ENCODE results near the gene PCNX3. TPM values are rescaled to one million over a fixed set of nuclear protein-coding genes. Genes with fewer than 3 reads are reported as not detected.

PCNX3 gene
- polyA plus RNA-seq, 3 donors = 0.58 to 36.4 (median 1.7) TPM

DNA sequence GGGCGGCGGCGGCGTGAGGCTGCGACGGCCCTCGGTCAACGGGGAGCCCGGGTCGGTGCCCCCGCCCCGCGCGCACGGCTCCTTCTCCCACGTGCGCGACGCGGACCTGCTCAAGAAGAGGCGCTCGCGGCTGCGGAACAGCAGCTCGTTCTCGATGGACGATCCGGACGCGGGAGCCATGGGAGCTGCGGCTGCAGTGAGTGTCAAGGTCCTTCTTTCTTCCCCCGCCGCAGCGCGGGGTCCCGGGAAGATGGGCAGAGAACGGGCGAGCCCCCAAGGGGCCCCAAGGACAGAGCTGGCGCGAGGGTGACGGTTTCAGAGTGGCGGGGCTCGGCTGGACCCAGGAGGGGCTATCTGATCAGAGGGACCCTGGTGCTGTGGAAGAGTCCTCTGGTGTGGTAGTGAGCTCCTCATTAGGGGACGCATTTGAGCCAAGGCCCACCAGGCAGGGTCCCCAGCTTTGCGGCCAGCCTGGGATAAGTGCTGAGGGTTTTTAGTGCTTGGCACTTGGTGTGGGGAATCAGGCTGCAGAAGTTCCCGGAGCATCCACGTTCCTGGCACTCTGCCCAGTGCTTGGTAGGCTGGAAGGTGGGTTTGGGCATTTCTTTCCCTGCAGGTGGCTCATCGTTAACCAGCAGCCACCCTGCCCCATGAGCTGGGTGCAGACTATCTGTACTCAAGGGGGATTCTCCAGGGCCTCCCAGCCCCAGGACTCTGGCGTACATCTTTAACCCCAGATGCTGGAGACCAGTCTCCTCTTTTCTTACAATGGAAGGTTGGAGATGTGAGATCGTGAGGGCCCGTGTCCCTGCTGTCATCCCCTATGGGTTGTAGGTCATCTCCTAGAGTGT lies 30.0 kb upstream of the PCNX3 start:
- peak overlapping the region in 1 of 2 donors; percentile 87 for H3K4me3 Mint-ChIP-seq

DNA sequence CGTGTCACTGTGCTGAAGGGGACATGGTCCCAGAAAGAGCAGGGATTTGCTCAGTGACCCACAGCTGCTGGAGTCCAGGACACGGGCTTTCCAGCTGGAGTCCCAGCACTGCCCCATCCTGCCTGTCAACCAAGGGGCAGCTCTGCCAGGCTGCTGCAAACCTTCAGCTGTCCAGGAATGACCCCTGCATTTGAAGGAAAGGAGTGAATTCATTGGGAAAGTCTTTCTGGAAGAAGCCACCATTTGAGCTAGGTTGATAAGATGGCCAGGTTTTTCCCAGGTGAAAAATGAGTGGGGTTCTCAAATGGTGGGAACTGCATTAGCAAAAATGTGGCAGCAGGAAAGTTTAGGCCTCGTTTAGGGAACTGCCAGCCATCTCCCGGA lies 29.3 kb upstream of the PCNX3 start:
- DNase-seq = no peak
- Histone ChIP-seq H3K4me1 (ENCODE audit: control insufficient read depth in 1 of 2, insufficient read depth in 2 of 2, low read length in 2 of 2) (peaks cover 44 to 61% of the 10 kb centered on the region in 2 donors), H3K4me2 (replicated peaks; ENCODE audit: extremely low read depth, low read length, poor library complexity, severe bottlenecking) (peak overlapping the region; percentile 82), H3K79me2 (ENCODE audit: insufficient read depth, low read length) (peaks cover 82% of the 10 kb centered on the region), H3K27me3 (ENCODE audit: control insufficient read depth in 2 of 2, insufficient read depth in 2 of 2, low read length in 2 of 2) (no peaks in the 10 kb centered on the region), H4K20me1 (ENCODE audit: insufficient read depth, low read length) (peaks cover 97% of the 10 kb centered on the region), H3K9ac (ENCODE audit: insufficient read depth, low read length, poor library complexity, severe bottlenecking) (peak overlapping the region; percentile 51), H3K36me3 (replicated peaks in 1 of 2; ENCODE audit: control insufficient read depth in 1 of 2, insufficient read depth in 2 of 2, low read length in 2 of 2) (peaks cover 65 to 71% of the 10 kb centered on the region in 2 donors), H2AFZ (ENCODE audit: insufficient read depth, low read depth, low read length, poor library complexity, severe bottlenecking) (no peak overlapping the region), H3K27ac (ENCODE audit: low read depth in 1 of 2, low read length in 2 of 2) (peak overlapping the region; percentile 86 to 89), H3K9me3 (replicated peaks in 1 of 2; ENCODE audit: control insufficient read depth in 1 of 2, insufficient read depth in 1 of 2, low read length in 2 of 2) (no peaks in the 10 kb centered on the region), H3K4me3 (replicated peaks in 1 of 3; ENCODE audit: low read depth in 2 of 3, low read length in 3 of 3) (peak overlapping the region in 2 of 3 experiments; percentile 30 to 74)
- peaks cover 60 to 79% of the 10 kb centered on the region in 2 donors for H3K36me3 Mint-ChIP-seq
- intact Hi-C loops (cut with micrococcal nuclease) = no loop called here
- H3K9me3 Mint-ChIP-seq = no peaks in the 10 kb centered on the region
- peaks cover 60% of the 10 kb centered on the region for H3K4me1 Mint-ChIP-seq
- H3K27me3 Mint-ChIP-seq (ENCODE audit: low read depth in 3 of 3) = peaks cover 0 to 2% (median 0%) of the 10 kb centered on the region in 3 donors
- peak overlapping the region; percentile 91 to 98 (median 95) for H3K27ac Mint-ChIP-seq
- peak overlapping the region; percentile 73 to 87 for H3K4me3 Mint-ChIP-seq
- 63% methylated on average over 4 of the region's 4 CpGs for WGBS (ENCODE audit: insufficient coverage)
- TF ChIP-seq, protein P1, sequence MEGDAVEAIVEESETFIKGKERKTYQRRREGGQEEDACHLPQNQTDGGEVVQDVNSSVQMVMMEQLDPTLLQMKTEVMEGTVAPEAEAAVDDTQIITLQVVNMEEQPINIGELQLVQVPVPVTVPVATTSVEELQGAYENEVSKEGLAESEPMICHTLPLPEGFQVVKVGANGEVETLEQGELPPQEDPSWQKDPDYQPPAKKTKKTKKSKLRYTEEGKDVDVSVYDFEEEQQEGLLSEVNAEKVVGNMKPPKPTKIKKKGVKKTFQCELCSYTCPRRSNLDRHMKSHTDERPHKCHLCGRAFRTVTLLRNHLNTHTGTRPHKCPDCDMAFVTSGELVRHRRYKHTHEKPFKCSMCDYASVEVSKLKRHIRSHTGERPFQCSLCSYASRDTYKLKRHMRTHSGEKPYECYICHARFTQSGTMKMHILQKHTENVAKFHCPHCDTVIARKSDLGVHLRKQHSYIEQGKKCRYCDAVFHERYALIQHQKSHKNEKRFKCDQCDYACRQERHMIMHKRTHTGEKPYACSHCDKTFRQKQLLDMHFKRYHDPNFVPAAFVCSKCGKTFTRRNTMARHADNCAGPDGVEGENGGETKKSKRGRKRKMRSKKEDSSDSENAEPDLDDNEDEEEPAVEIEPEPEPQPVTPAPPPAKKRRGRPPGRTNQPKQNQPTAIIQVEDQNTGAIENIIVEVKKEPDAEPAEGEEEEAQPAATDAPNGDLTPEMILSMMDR (IDR thresholded peaks at IDR 0.05) = no peak

More for the DNA sequence above, 30.0 kb upstream of the PCNX3 start:
- Mint-ChIP-seq H3K27ac (peak overlapping the region in 6 of 7 donors; percentile 91 to 98 (median 96)), H3K9me3 (no peaks in the 10 kb centered on the region), H3K36me3 (peaks cover 61 to 79% of the 10 kb centered on the region in 2 donors), H3K4me1 (peaks cover 59% of the 10 kb centered on the region), H3K27me3 (ENCODE audit: low read depth in 3 of 3) (peaks cover 0 to 2% (median 0%) of the 10 kb centered on the region in 3 donors)
- peak overlapping the region; percentile 86 to 89 for H3K27ac ChIP-seq (ENCODE audit: low read depth in 1 of 2, low read length in 2 of 2)
- intact Hi-C loops (cut with micrococcal nuclease) = no loop called here
- peaks cover 65 to 71% of the 10 kb centered on the region in 2 donors for H3K36me3 ChIP-seq (replicated peaks in 1 of 2; ENCODE audit: control insufficient read depth in 1 of 2, insufficient read depth in 2 of 2, low read length in 2 of 2)
- H2AFZ ChIP-seq (ENCODE audit: insufficient read depth, low read depth, low read length, poor library complexity, severe bottlenecking) = no peak overlapping the region
- TF ChIP-seq, protein P1 (IDR thresholded peaks at IDR 0.05) = no peak
- peak overlapping the region in 1 of 3 experiments; percentile 74 for H3K4me3 ChIP-seq (replicated peaks in 1 of 3; ENCODE audit: low read depth in 2 of 3, low read length in 3 of 3)
- H3K79me2 ChIP-seq (ENCODE audit: insufficient read depth, low read length) = peaks cover 88% of the 10 kb centered on the region
- no peak overlapping the region for H3K9ac ChIP-seq (ENCODE audit: insufficient read depth, low read length, poor library complexity, severe bottlenecking)
- peak overlapping the region; percentile 82 for H3K4me2 ChIP-seq (replicated peaks; ENCODE audit: extremely low read depth, low read length, poor library complexity, severe bottlenecking)
- no peaks in the 10 kb centered on the region for H3K27me3 ChIP-seq (ENCODE audit: control insufficient read depth in 2 of 2, insufficient read depth in 2 of 2, low read length in 2 of 2)
- peaks cover 97% of the 10 kb centered on the region for H4K20me1 ChIP-seq (ENCODE audit: insufficient read depth, low read length)
- WGBS (ENCODE audit: insufficient coverage) = 94% methylated on average over 48 of the region's 51 CpGs
- peaks cover 44 to 64% of the 10 kb centered on the region in 2 donors for H3K4me1 ChIP-seq (ENCODE audit: control insufficient read depth in 1 of 2, insufficient read depth in 2 of 2, low read length in 2 of 2)
- no peak for DNase-seq
- no peaks in the 10 kb centered on the region for H3K9me3 ChIP-seq (replicated peaks in 1 of 2; ENCODE audit: control insufficient read depth in 1 of 2, insufficient read depth in 1 of 2, low read length in 2 of 2)
